GM12892 (cell line): ENCODE measurements around the gene PRDM10.

Experiments used
- POLR2A ChIP-seq: IDR thresholded peaks from 2 replicates; pipeline ENCODE4 v1.6.1; 2011; ENCODE audit warnings: low read depth, low read length, control low read depth
- POLR2AphosphoS5 ChIP-seq: IDR thresholded peaks from 2 replicates; pipeline ENCODE4 v1.6.1; 2011; ENCODE audit warnings: low read depth, low read length, control low read depth
- TAF1 ChIP-seq: IDR thresholded peaks from 2 replicates; pipeline ENCODE4 v1.6.1; 2011; ENCODE audit warnings: low read depth, mild to moderate bottlenecking, control low read depth, low read length, borderline replicate concordance

GRCh38 chr11:129951201-129951865, 51.3 kb downstream of the PRDM10 start:
- TF ChIP-seq POLR2A (no peak), POLR2AphosphoS5 (no peak), TAF1 (no peak)
